ENCODE measurements around the gene LMOD1. TPM values are rescaled to one million over a fixed set of nuclear protein-coding genes. Genes with fewer than 3 reads are reported as not detected.

LMOD1 gene
- total RNA-seq, 1 experiment from 2014 or later: not detected

- Mint-ChIP-seq H3K36me3 (ENCODE audit: insufficient read depth, unreplicated experiment) (no peaks in the 10 kb centered on the region), H3K4me1 (ENCODE audit: insufficient read depth, unreplicated experiment) (no peaks in the 10 kb centered on the region), H3K27ac (ENCODE audit: low read depth, unreplicated experiment) (no peak overlapping the region), H3K4me3 (ENCODE audit: unreplicated experiment) (no peak overlapping the region), H3K9me3 (ENCODE audit: unreplicated experiment) (no peaks in the 10 kb centered on the region), H3K27me3 (ENCODE audit: insufficient read depth, unreplicated experiment) (no peaks in the 10 kb centered on the region)
- no peak for DNase-seq (ENCODE audit: unreplicated experiment)
- no TSS peak for BruUV-seq (replicated peaks)
- POLR2A ChIA-PET: interaction anchor here (1.2 kb wide), 1 partner anchor 29 kb away, joined by 4 read pairs; the partner anchor contains the start of gene TIMM17A
- CTCF ChIA-PET: interaction anchor here (1.0 to 7.5 kb wide), 2 partner anchors 8 to 30 kb away, joined by 3 to 51 read pairs; no protein-coding TSS in a partner anchor
- TF ChIP-seq CTCF (IDR thresholded peaks at IDR 0.05; ENCODE audit: unreplicated experiment): no peak
- intact Hi-C loops (cut with micrococcal nuclease): no loop called here
Observed at GRCh38 chr1:201925981-201926645, 20.2 kb downstream of the LMOD1 start.

- no peak overlapping the region for H3K27ac Mint-ChIP-seq (ENCODE audit: low read depth, unreplicated experiment)
- no peaks in the 10 kb centered on the region for H3K36me3 Mint-ChIP-seq (ENCODE audit: insufficient read depth, unreplicated experiment)
- H3K4me3 Mint-ChIP-seq (ENCODE audit: unreplicated experiment): no peak overlapping the region
- no peak for DNase-seq (ENCODE audit: unreplicated experiment)
- no peak for TF ChIP-seq CTCF (IDR thresholded peaks at IDR 0.05; ENCODE audit: unreplicated experiment)
- ChIA-PET CTCF (interaction anchor here (0.5 to 7.5 kb wide), 7 partner anchors 8 to 275 kb away, joined by 3 to 51 read pairs (median 3); no protein-coding TSS in a partner anchor), POLR2A (interaction anchor here (0.6 to 1.2 kb wide), 2 partner anchors 30 to 435 kb away, joined by 4 read pairs; partner anchors contain the start of gene TIMM17A)
- BruUV-seq (replicated peaks): no TSS peak
- no peaks in the 10 kb centered on the region for H3K9me3 Mint-ChIP-seq (ENCODE audit: unreplicated experiment)
- H3K27me3 Mint-ChIP-seq (ENCODE audit: insufficient read depth, unreplicated experiment): no peaks in the 10 kb centered on the region
- H3K4me1 Mint-ChIP-seq (ENCODE audit: insufficient read depth, unreplicated experiment): no peaks in the 10 kb centered on the region
- intact Hi-C loops (cut with micrococcal nuclease): no loop called here
Observed at GRCh38 chr1:201925301-201925567, 21.1 kb downstream of the LMOD1 start.

GRCh38 chr1:201921952-201922558 lies 24.3 kb downstream of the LMOD1 start:
- Mint-ChIP-seq H3K27me3 (ENCODE audit: insufficient read depth, unreplicated experiment) (no peaks in the 10 kb centered on the region), H3K9me3 (ENCODE audit: unreplicated experiment) (no peaks in the 10 kb centered on the region), H3K36me3 (ENCODE audit: insufficient read depth, unreplicated experiment) (peaks cover 6% of the 10 kb centered on the region), H3K4me3 (ENCODE audit: unreplicated experiment) (no peak overlapping the region), H3K4me1 (ENCODE audit: insufficient read depth, unreplicated experiment) (peaks cover 17% of the 10 kb centered on the region), H3K27ac (ENCODE audit: low read depth, unreplicated experiment) (no peak overlapping the region)
- DNase-seq (ENCODE audit: unreplicated experiment): no peak
- intact Hi-C loops (cut with micrococcal nuclease): loop anchor here (1.0 kb wide), 1 partner anchor 22 kb away; no protein-coding TSS in a partner anchor
- TF ChIP-seq CTCF (IDR thresholded peaks at IDR 0.05; ENCODE audit: unreplicated experiment): no peak
- CTCF ChIA-PET: interaction anchor here (0.6 to 1.6 kb wide), 4 partner anchors 26 to 803 kb away, joined by 3 to 6 read pairs (median 4); no protein-coding TSS in a partner anchor
- no TSS peak for BruUV-seq (replicated peaks)
- POLR2A ChIA-PET: interaction anchor here (1.1 kb wide), 1 partner anchor 61 kb away, joined by 3 read pairs; the partner anchor contains the start of gene RNPEP

GRCh38 chr1:201918343-201918742 lies 28.0 kb downstream of the LMOD1 start:
- Mint-ChIP-seq H3K4me1 (ENCODE audit: insufficient read depth, unreplicated experiment) (peaks cover 34% of the 10 kb centered on the region), H3K9me3 (ENCODE audit: unreplicated experiment) (no peaks in the 10 kb centered on the region), H3K36me3 (ENCODE audit: insufficient read depth, unreplicated experiment) (peaks cover 6% of the 10 kb centered on the region), H3K27me3 (ENCODE audit: insufficient read depth, unreplicated experiment) (peaks cover 11% of the 10 kb centered on the region), H3K27ac (ENCODE audit: low read depth, unreplicated experiment) (peak overlapping the region; percentile 11), H3K4me3 (ENCODE audit: unreplicated experiment) (no peak overlapping the region)
- BruUV-seq (replicated peaks): no TSS peak
- ChIA-PET CTCF (interaction anchor here (0.6 to 9.2 kb wide), 6 partner anchors 9 to 57 kb away, joined by 3 to 83 read pairs (median 4); no protein-coding TSS in a partner anchor), POLR2A (interaction anchor here (1.1 to 2.9 kb wide), 2 partner anchors 35 kb away, joined by 4 to 15 read pairs; no protein-coding TSS in a partner anchor)
- intact Hi-C loops (cut with micrococcal nuclease): no loop called here
- TF ChIP-seq CTCF (IDR thresholded peaks at IDR 0.05; ENCODE audit: unreplicated experiment): no peak
- DNase-seq (ENCODE audit: unreplicated experiment): no peak
